ENCODE data around the gene DTNB.

Gene DTNB

GRCh38 chr2:25341011-25341727 lies 332.2 kb downstream of the DTNB start:
- peak; percentile 78 for DNase-seq (ENCODE audit: low spot score)

DNA sequence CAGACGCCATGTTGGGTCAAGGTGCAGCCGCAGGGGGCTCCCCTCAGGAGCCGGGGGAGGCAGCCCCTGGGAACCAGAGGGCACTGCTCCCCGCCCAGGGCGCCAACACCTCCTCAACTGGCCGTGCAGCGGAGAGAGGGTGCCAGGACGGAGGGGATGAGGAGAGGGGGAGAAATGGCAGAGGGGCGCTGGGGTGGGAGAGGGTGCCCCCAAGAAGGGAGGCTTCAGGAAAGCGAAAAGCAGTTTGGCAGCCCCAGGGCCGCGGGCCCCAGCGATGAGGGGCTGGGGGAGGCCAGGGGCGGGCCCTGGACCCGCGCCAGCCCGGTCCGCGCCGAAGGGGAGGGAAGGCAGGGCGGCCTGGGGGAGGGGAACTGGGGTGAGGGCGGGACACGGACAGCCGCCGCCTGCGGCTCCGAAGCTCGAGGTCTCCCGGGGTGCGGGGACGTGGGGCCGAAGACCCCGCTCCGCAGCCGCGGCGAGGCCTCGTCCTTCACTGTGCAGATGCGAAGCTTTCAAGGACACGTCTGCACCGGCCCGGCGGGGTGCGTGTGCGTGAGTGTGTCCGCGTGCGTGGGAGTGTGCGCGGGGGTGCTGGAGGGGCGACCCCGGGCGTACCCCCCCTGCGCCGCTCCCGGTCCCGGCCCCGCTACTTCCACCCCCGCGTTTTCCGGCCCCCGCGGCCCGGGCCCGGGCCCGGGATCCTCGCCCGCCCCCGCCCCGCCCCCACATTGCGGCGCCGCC lies 333.0 kb downstream of the DTNB start:
- peak; percentile 45 for DNase-seq (ENCODE audit: low spot score)

- peak; percentile 58 for DNase-seq (ENCODE audit: low spot score)
Measured at GRCh38 chr2:25339791-25340180, 333.6 kb downstream of the DTNB start.

GRCh38 chr2:25339211-25339674 lies 334.1 kb downstream of the DTNB start:
- no peak for DNase-seq (ENCODE audit: low spot score)

DNA sequence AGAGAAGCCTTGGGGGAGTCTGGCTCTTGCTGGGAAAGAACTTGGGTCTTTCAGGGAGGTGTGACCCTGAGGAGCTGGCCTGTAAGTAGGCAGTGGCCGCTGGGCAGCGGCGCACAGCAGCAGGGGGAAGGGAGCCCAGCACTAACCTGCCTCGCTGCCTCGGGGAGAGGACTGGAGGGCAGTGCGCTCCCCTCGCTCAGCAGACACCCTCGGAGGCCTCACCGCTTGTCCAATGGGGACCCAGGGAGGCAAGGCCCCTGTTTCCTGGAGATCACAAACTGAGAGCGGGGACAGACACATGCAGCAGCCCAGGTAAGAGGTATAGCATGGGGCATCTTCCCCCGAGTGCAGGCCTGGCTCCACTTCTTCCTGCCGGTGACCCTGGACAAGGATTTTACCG lies 335.0 kb downstream of the DTNB start:
- no peak for DNase-seq (ENCODE audit: low spot score)

GRCh38 chr2:25337891-25338290 lies 335.5 kb downstream of the DTNB start:
- no peak for DNase-seq (ENCODE audit: low spot score)

DNA sequence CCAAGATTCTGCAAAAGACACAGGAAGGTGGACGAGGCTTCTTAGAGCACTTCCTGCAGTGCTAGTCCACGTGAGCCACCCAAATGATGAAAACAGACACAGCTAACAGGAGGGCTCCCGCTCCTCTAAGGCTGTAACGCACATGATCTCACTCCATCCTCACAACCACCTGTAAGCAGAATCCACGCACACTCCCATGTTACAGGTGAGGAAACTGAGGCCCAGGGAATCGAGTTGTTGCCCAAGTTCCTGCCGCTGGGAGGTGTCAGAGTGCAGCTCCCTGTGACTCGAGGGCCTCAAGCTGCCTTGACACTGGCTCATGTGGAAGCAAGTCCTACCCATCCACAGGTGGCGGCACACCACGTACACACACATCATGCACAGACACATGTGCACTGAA lies 336.1 kb downstream of the DTNB start:
- no peak for DNase-seq (ENCODE audit: low spot score)

DNA sequence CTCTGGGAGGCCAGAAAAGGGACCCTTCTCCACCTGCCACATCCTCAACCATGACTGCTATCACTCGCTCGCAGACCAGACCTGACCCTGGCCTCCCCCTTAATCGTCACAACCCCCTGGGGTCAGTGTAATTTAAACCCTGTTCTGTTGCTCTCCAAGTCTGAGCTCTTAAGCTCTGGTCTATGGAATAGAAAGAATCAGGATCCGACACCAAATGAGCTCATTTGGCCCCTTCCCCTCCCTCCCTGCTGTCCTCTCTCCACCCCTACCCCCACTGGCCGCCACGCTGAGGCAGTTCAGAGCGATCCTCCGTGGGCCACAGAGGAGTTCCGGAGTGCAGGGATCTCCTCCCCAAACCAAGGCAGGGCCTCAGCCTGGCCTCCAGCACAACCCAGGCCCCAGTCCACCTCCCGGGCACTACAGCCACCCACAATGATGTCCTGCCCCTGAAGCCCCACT lies 337.0 kb downstream of the DTNB start:
- no peak for DNase-seq (ENCODE audit: low spot score)

- DNase-seq (ENCODE audit: low spot score) = no peak
Measured at GRCh38 chr2:25335971-25336370, 337.4 kb downstream of the DTNB start.

DNA sequence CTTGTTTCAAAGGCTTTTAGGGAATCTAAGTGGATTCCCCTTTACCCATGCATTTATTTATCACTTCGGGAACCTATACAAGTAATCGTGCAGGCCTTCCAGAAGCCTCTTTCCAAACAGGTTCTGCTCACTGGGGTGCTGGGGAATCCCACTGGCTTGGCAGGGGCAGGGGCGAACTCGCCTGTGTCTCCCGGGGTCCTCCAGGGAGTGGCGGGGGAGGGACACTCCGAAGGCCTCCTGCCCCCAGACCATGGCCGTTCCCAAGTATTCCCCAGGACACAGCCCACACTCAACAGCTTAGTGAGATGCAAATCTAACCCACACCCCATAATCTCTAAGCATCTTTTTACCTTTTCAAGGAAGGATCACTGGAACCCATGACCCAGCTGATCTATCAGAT lies 338.2 kb downstream of the DTNB start:
- DNase-seq (ENCODE audit: low spot score) = no peak

DNA sequence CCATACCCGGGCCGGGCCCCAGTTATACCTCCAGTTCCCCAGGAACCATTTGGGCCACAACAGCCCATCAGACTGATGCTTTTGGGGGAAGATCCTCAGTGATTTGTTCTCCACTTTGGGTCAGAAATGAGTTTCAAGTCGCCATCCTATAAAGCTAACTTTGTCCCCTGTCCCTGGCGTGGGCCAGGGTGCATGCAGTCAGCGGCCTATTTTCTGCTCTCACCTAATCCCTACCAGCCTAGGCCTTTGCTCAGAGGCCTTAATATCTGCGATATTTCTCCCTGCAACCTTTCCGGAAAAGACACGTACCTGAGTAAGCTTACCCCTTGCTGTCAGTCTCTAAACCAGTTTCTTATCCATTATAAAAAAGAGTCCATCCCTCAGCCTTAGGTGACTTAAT lies 338.9 kb downstream of the DTNB start:
- DNase-seq (ENCODE audit: low spot score) = no peak

DNA sequence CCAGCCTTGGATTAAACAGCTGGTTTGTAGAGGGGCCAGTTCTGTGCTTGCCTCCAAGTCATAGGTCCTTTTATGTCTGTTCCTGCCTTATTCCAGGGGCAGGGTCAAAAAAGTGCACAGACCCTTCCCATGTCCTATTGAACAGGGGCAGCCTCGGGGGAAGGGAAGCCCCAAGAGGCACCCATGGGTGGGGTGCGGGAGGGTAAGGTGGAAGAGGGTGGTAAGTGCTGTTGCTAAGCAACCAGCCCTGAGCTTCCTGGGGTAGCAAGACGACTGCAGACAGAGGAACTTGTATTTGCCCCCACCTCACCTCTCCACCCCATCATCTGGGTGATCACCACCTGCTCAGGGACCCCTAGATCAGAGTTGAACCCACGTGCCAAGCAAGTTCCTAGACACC lies 339.4 kb downstream of the DTNB start:
- DNase-seq (ENCODE audit: low spot score) = no peak

GRCh38 chr2:25332571-25332970 lies 340.8 kb downstream of the DTNB start:
- no peak for DNase-seq (ENCODE audit: low spot score)

GRCh38 chr2:25331686-25332365 lies 341.6 kb downstream of the DTNB start:
- DNase-seq (ENCODE audit: low spot score) = no peak

DNA sequence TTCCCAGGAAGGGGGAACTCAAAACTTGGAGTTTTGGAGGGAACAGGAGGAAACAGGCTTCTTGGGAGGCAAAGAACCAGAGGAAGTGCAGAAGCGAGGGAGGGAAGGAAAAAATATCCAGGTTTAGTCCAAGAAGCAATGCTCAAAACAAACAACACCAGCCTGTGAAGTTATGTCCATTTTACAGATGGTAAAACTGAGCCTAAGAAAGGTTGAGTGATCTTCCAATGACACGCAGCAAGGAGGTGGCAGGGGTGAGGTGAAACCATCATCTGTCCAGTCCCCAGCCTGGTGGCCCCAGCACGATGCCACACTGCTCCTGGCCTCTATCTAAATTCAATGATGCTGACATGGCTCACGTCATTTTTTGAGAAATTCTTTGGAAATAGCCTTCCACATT lies 342.4 kb downstream of the DTNB start:
- no peak for DNase-seq (ENCODE audit: low spot score)

GRCh38 chr2:25330273-25330672 lies 343.1 kb downstream of the DTNB start:
- no peak for DNase-seq (ENCODE audit: low spot score)

DNA sequence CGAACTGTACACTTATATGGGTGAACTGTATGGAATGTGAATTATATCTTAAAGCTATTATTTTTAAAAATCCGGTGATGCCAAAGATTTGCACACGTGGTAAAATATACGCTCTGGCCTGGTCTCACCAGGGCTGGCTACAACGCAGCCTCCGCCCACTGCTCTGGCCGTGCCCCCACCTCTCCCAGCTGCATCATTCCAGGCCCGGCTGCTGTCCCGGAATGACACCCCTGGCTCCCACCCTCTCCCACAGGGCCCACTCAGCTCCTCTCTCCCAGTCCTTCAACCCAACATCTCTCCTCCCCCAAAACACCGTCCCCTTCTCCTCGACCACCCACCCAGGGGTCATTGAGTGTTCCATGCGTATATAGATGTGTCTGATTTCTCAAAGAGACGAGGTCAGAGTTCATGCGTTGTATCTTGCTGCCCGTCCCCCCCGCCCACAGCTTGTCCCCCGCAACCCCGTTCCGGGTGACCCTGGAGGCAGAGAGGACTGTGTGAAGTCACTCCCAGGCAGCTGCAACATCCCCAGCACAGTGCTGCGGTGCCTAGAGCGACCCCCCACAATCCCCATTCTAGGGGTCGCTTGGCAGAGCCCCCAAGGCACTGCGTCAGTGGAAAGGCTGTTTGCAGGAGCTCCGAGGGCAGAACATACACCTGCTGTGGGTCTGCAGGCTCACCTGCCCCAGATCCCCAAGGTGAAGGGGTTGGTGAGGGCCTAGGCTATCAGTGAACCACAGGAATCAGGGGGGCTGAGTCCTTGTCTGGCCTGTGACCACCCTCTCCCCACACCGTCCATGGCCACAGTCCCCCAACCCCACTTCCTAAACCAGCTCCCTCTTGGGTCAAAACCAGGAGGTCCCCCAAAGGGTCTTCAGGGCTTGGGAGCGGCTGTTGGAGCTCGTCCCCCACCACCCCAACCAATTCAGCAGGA lies 345.0 kb downstream of the DTNB start:
- no peak for DNase-seq (ENCODE audit: low spot score)

Measured in D341Med (cell line).